ENCODE measurements around the gene SRRM2. TPM values are rescaled to one million over a fixed set of nuclear protein-coding genes. Genes with fewer than 3 reads are reported as not detected.

The SRRM2 gene
- total and polyA plus RNA-seq, 5 donors from 2014 or later, result 29.8 to 1,344 (median 38.6) TPM

- Mint-ChIP-seq H3K27me3 (peaks cover 3% of the 10 kb centered on the region), H3K36me3 (peaks cover 26% of the 10 kb centered on the region), H3K27ac (peak overlapping the region in 1 of 3 donors; percentile 26), H3K4me3 (peak overlapping the region in 3 of 4 donors; percentile 61 to 100 (median 93)), H3K4me1 (peaks cover 0 to 56% (median 24%) of the 10 kb centered on the region in 4 donors), H3K9me3 (no peaks in the 10 kb centered on the region)
- Histone ChIP-seq H3K27me3 (ENCODE audit: control insufficient read depth, insufficient read depth, low read length) (no peaks in the 10 kb centered on the region), H3K27ac (ENCODE audit: insufficient read depth, low read length, poor library complexity, severe bottlenecking) (no peak overlapping the region), H3K4me3 (ENCODE audit: low read depth, low read length) (no peak overlapping the region), H3K4me1 (ENCODE audit: control insufficient read depth, insufficient read depth, low read length, poor library complexity, severe bottlenecking) (peaks cover 33% of the 10 kb centered on the region), H3K36me3 (ENCODE audit: control insufficient read depth, insufficient read depth, low read length) (peaks cover 47% of the 10 kb centered on the region), H3K9me3 (ENCODE audit: control insufficient read depth in 2 of 2, low read length in 2 of 2) (no peaks in the 10 kb centered on the region)
- ATAC-seq (ENCODE audit: low read depth in 2 of 2) (no peak), DNase-seq (no peak)
Measured at GRCh38 chr16:2774161-2774891, 21.9 kb downstream of the SRRM2 start.

- H3K4me1 Mint-ChIP-seq, result peaks cover 0 to 61% (median 24%) of the 10 kb centered on the region in 4 donors
- H3K9me3 Mint-ChIP-seq, result no peaks in the 10 kb centered on the region
- H3K36me3 ChIP-seq (ENCODE audit: control insufficient read depth, insufficient read depth, low read length), result peaks cover 38% of the 10 kb centered on the region
- H3K4me3 Mint-ChIP-seq, result peak overlapping the region; percentile 93 to 100 (median 94)
- H3K4me3 ChIP-seq (ENCODE audit: low read depth, low read length), result peak overlapping the region; percentile 78
- H3K9me3 ChIP-seq (ENCODE audit: control insufficient read depth in 2 of 2, low read length in 2 of 2), result no peaks in the 10 kb centered on the region
- no peak for DNase-seq
- H3K27ac ChIP-seq (ENCODE audit: insufficient read depth, low read length, poor library complexity, severe bottlenecking), result no peak overlapping the region
- no peaks in the 10 kb centered on the region for H3K27me3 Mint-ChIP-seq
- peaks cover 17% of the 10 kb centered on the region for H3K36me3 Mint-ChIP-seq
- H3K27ac Mint-ChIP-seq, result peak overlapping the region in 1 of 3 donors; percentile 92
- H3K27me3 ChIP-seq (ENCODE audit: control insufficient read depth, insufficient read depth, low read length), result no peaks in the 10 kb centered on the region
- ATAC-seq (ENCODE audit: low read depth in 2 of 2), result no peak
- H3K4me1 ChIP-seq (ENCODE audit: control insufficient read depth, insufficient read depth, low read length, poor library complexity, severe bottlenecking), result peaks cover 33% of the 10 kb centered on the region
Measured at GRCh38 chr16:2775131-2775716, 22.8 kb downstream of the SRRM2 start.

GRCh38 chr16:2775765-2776499, 23.5 kb downstream of the SRRM2 start:
- peaks cover 16% of the 10 kb centered on the region for H3K36me3 Mint-ChIP-seq
- H3K4me1 ChIP-seq (ENCODE audit: control insufficient read depth, insufficient read depth, low read length, poor library complexity, severe bottlenecking), result peaks cover 33% of the 10 kb centered on the region

DNA sequence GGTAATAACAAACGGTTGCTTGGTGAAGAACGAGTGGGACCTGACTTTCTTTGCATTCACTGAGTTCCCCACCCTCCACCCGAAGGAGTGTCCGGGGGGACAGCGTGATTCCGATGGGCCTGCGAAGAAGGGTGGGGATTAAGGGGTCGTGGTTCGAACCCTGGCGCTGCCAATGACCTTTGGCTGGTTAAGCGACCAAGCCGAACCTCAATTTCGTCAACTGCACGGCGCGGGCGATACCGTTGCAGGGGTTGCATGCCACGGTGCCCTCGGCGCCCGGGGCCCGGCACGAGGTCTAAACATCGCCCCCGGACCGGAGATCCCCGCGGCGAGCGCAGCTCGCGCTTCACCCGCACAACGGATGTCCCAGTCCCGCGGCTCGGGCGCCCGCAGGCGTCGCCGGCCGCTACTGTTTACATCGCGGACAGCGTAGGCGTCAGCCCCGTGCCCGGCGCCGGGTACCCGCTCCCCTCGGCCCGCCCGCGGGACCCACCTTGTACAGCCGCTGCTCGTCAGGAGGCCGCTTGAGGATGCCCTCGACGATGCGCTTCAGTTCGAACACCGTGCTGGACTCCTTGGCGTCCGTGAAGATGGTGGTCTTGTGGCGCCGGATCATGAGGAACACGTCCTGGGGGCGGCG, 24.2 kb downstream of the SRRM2 start:
- H3K27me3 Mint-ChIP-seq, result no peaks in the 10 kb centered on the region
- peak overlapping the region; percentile 93 to 100 (median 94) for H3K4me3 Mint-ChIP-seq
- peaks cover 12% of the 10 kb centered on the region for H3K36me3 Mint-ChIP-seq
- H3K27ac Mint-ChIP-seq, result peak overlapping the region; percentile 89 to 99 (median 95)
- Histone ChIP-seq H3K4me3 (ENCODE audit: low read depth, low read length) (peak overlapping the region; percentile 78), H3K4me1 (ENCODE audit: control insufficient read depth, insufficient read depth, low read length, poor library complexity, severe bottlenecking) (peaks cover 33% of the 10 kb centered on the region), H3K27ac (ENCODE audit: insufficient read depth, low read length, poor library complexity, severe bottlenecking) (peak overlapping the region; percentile 68), H3K36me3 (ENCODE audit: control insufficient read depth, insufficient read depth, low read length) (peaks cover 25% of the 10 kb centered on the region), H3K9me3 (ENCODE audit: control insufficient read depth in 2 of 2, low read length in 2 of 2) (no peaks in the 10 kb centered on the region), H3K27me3 (ENCODE audit: control insufficient read depth, insufficient read depth, low read length) (no peaks in the 10 kb centered on the region)
- ATAC-seq (ENCODE audit: low read depth in 2 of 2) (peak; percentile 23 to 35), DNase-seq (peak in 1 of 3 donors; percentile 51)
- no peaks in the 10 kb centered on the region for H3K9me3 Mint-ChIP-seq
- peaks cover 0 to 60% (median 25%) of the 10 kb centered on the region in 4 donors for H3K4me1 Mint-ChIP-seq

More at GRCh38 chr16:2775765-2776499, 23.5 kb downstream of the SRRM2 start:
- H3K27ac ChIP-seq (ENCODE audit: insufficient read depth, low read length, poor library complexity, severe bottlenecking), result no peak overlapping the region
- H3K27me3 Mint-ChIP-seq, result no peaks in the 10 kb centered on the region
- peak overlapping the region; percentile 93 to 100 (median 94) for H3K4me3 Mint-ChIP-seq
- peak overlapping the region; percentile 78 for H3K4me3 ChIP-seq (ENCODE audit: low read depth, low read length)
- peak overlapping the region; percentile 89 to 95 (median 92) for H3K27ac Mint-ChIP-seq
- no peaks in the 10 kb centered on the region for H3K9me3 Mint-ChIP-seq
- H3K36me3 ChIP-seq (ENCODE audit: control insufficient read depth, insufficient read depth, low read length), result peaks cover 32% of the 10 kb centered on the region
- DNase-seq (no peak), ATAC-seq (ENCODE audit: low read depth in 2 of 2) (no peak)
- no peaks in the 10 kb centered on the region for H3K9me3 ChIP-seq (ENCODE audit: control insufficient read depth in 2 of 2, low read length in 2 of 2)
- H3K27me3 ChIP-seq (ENCODE audit: control insufficient read depth, insufficient read depth, low read length), result no peaks in the 10 kb centered on the region
- H3K4me1 Mint-ChIP-seq, result peaks cover 0 to 63% (median 25%) of the 10 kb centered on the region in 4 donors

DNA sequence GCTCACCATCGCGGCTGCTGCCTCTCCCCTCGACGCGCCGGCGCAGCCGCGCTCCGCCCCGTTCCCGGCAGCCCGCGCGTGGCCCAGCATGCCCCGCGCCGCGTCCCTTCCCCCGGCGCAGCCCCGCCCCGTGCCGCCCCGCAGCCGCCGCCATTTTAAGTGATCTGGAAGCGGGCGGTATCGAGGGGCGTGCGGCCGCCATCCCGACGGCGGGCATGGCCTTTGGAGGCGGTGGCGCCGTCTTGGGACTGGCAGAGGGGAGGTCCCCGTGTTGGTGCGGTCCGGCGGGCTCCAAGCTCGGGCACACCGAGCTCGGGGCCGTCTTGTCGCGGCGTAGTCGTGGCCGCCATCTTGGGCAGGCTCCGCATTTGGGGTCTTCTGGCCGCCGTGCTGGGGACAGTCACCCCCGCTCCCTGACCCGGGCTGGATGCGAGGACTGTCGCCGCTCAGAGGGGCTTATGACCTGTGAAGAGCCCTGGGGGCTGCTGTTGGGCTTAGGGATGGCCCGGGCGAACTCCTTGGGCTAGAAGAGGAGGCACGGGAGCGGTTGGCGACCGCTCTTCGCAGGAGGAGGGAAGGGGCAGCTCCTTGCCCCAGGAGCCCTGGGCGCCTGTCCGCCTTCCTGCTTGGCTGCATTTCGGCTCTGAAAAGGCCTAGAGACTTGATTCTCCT, 24.9 kb downstream of the SRRM2 start, which contains the start of gene ELOB:
Gene ELOB, minus strand, starts transcription at position 50 of the 672 bp plus-strand sequence. Its CDS starts 41 bp downstream, at position 9.
- peaks cover 8% of the 10 kb centered on the region for H3K36me3 Mint-ChIP-seq
- peaks cover 0 to 56% (median 23%) of the 10 kb centered on the region in 4 donors for H3K4me1 Mint-ChIP-seq
- Histone ChIP-seq H3K27me3 (ENCODE audit: control insufficient read depth, insufficient read depth, low read length) (no peaks in the 10 kb centered on the region), H3K4me1 (ENCODE audit: control insufficient read depth, insufficient read depth, low read length, poor library complexity, severe bottlenecking) (peaks cover 33% of the 10 kb centered on the region), H3K4me3 (ENCODE audit: low read depth, low read length) (peak within 1 kb of the TSS; percentile 84), H3K9me3 (ENCODE audit: control insufficient read depth in 2 of 2, low read length in 2 of 2) (no peaks in the 10 kb centered on the region), H3K27ac (ENCODE audit: insufficient read depth, low read length, poor library complexity, severe bottlenecking) (peak within 1 kb of the TSS; percentile 97), H3K36me3 (ENCODE audit: control insufficient read depth, insufficient read depth, low read length) (peaks cover 20% of the 10 kb centered on the region)
- no peaks in the 10 kb centered on the region for H3K27me3 Mint-ChIP-seq
- H3K27ac Mint-ChIP-seq, result peak within 1 kb of the TSS; percentile 98 to 99 (median 98)
- DNase-seq, result peak; percentile 85 to 90 (median 87)
- peak within 1 kb of the TSS; percentile 93 to 100 (median 97) for H3K4me3 Mint-ChIP-seq
- ATAC-seq (ENCODE audit: low read depth in 2 of 2), result peak; percentile 91 to 93
- H3K9me3 Mint-ChIP-seq, result no peaks in the 10 kb centered on the region

- Histone ChIP-seq H3K4me1 (ENCODE audit: control insufficient read depth, insufficient read depth, low read length, poor library complexity, severe bottlenecking) (peaks cover 33% of the 10 kb centered on the region), H3K9me3 (ENCODE audit: control insufficient read depth in 2 of 2, low read length in 2 of 2) (no peaks in the 10 kb centered on the region), H3K4me3 (ENCODE audit: low read depth, low read length) (peak overlapping the region; percentile 84), H3K36me3 (ENCODE audit: control insufficient read depth, insufficient read depth, low read length) (peaks cover 20% of the 10 kb centered on the region), H3K27me3 (ENCODE audit: control insufficient read depth, insufficient read depth, low read length) (no peaks in the 10 kb centered on the region), H3K27ac (ENCODE audit: insufficient read depth, low read length, poor library complexity, severe bottlenecking) (peak overlapping the region; percentile 97)
- Mint-ChIP-seq H3K27ac (peak overlapping the region; percentile 98 to 99 (median 98)), H3K4me3 (peak overlapping the region; percentile 93 to 100 (median 97)), H3K9me3 (no peaks in the 10 kb centered on the region), H3K36me3 (peaks cover 3% of the 10 kb centered on the region), H3K27me3 (no peaks in the 10 kb centered on the region), H3K4me1 (peaks cover 0 to 51% (median 21%) of the 10 kb centered on the region in 4 donors)
- ATAC-seq (ENCODE audit: low read depth in 2 of 2) (peak; percentile 18 to 30), DNase-seq (peak in 2 of 3 donors; percentile 46 to 55)
Measured at GRCh38 chr16:2777903-2778629, 25.6 kb downstream of the SRRM2 start.

Data from CD4-positive, CD25-positive, alpha-beta regulatory T cell (primary cell).